ENCODE results near the gene ELOVL5.

DNA sequence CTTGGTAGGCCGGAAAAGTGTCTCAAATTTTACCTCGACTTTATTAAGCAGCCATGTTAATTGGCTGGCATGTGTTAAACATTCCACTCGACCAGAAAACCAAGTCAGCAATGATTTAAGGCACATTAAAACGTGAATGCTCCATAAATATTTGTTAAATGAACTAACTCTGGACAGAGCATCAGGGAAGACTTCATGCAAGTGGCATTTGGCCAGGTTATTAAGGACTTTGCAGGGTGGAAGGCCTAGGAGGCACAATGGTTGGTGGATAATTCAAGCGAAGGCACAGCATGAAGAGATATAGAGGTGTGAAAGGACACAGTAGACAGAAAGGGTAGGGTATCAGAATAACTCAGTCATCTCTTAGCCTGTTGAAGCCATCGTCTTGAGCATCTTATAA is 23.0 kb downstream of the ELOVL5 start:
- TF ChIP-seq CTCF (IDR thresholded peaks at IDR 0.05; ENCODE audit: low read depth, low read length), result no peak
- no peak for TF ChIP-seq EZH2phosphoT487 (IDR thresholded peaks at IDR 0.05; ENCODE audit: low read depth)

Data from OCI-LY3 (cell line).